Panc1 (cell line): ENCODE measurements around the gene AKAP13. TPM values are rescaled to one million over a fixed set of nuclear protein-coding genes. Genes with fewer than 3 reads are reported as not detected.

ENCODE experiments used
- ATAC-seq: fragments of 200-7000 bp; cut with Tn5 transposase; 2 replicates; pipeline ENCODE4 v1.9.1; 2020; ENCODE audit warnings: mild to moderate bottlenecking, moderate library complexity
- BruUV-seq: library from RNA; stranded (reverse); fragments of 400-500 nt; replicated peaks from 2 replicates; lab custom pipeline; 2021; lab: Mats Ljungman, UMichigan
- CTCF ChIA-PET: fragments of 300-600 bp; sonication (Branson Sonifier 250); formaldehyde crosslinking; loops from one replicate; lab custom pipeline; 2022; ENCODE audit warnings: antibody characterized with exemption; lab: Charles Lee
- POLR2A ChIA-PET: fragments of 300-600 bp; sonication (Branson Sonifier 250); formaldehyde crosslinking; loops from one replicate; lab custom pipeline; 2022; ENCODE audit warnings: antibody characterized with exemption; lab: Charles Lee
- DNase-seq: peaks from one replicate; pipeline ENCODE4 v3.0.0-alpha.2; 2010; ENCODE audit warnings: low read depth, low spot score
- H3K27ac ChIP-seq: 2 replicates; pipeline ENCODE4 v1.5.1; 2011; ENCODE audit warnings: mild to moderate bottlenecking, low read length, inconsistent platforms
- H3K27me3 ChIP-seq: fragments of 200-500 bp; sonication (Bioruptor generic); 2 replicates; pipeline ENCODE4 v1.6.0; 2014; ENCODE audit warnings: low read length, inconsistent platforms; ENCODE audit not compliant: control insufficient read depth, insufficient read depth
- H3K36me3 ChIP-seq: fragments of 200-500 bp; sonication (Bioruptor generic); 2 replicates; pipeline ENCODE4 v1.5.1; 2014; ENCODE audit warnings: inconsistent platforms, mild to moderate bottlenecking, low read length, moderate library complexity; ENCODE audit not compliant: control insufficient read depth, insufficient read depth
- H3K4me1 ChIP-seq: 2 replicates; pipeline ENCODE4 v1.5.1; 2011; ENCODE audit warnings: inconsistent platforms, mild to moderate bottlenecking, low read length, moderate library complexity; ENCODE audit not compliant: control insufficient read depth, insufficient read depth
- H3K4me3 ChIP-seq, 2 experiments: 2 replicates each; pipeline ENCODE4 v1.5.1; 2011 to 2012; ENCODE audit warnings: low read depth in 2 of 2, low read length in 2 of 2, mild to moderate bottlenecking in 2 of 2, inconsistent platforms in 1 of 2, moderate library complexity in 1 of 2
- H3K9me3 ChIP-seq: fragments of 200-500 bp; sonication (Bioruptor generic); 2 replicates; pipeline ENCODE4 v1.5.1; 2014; ENCODE audit warnings: low read depth, mild to moderate bottlenecking, inconsistent platforms, low read length, moderate library complexity; ENCODE audit not compliant: control insufficient read depth, insufficient read depth
- CTCF ChIP-seq: fragments of 450-650 bp; IDR thresholded peaks from 2 replicates; pipeline ENCODE4 v1.5.1; 2017; ENCODE audit warnings: mild to moderate bottlenecking
- POLR2AphosphoS5 ChIP-seq: IDR thresholded peaks from 2 replicates; pipeline ENCODE4 v1.6.1; 2012; ENCODE audit warnings: mild to moderate bottlenecking, low read depth, low read length, moderate library complexity
- REST ChIP-seq, 2 experiments: IDR thresholded peaks; 2 replicates each; pipeline ENCODE4 v1.6.1; 2011 to 2012; ENCODE audit warnings: low read depth in 2 of 2, control low read depth in 1 of 2, low read length in 1 of 2, mild to moderate bottlenecking in 1 of 2, moderate library complexity in 1 of 2; ENCODE audit not compliant: insufficient read depth in 1 of 2
- SIN3A ChIP-seq: IDR thresholded peaks from 2 replicates; pipeline ENCODE4 v1.6.1; 2012; ENCODE audit warnings: low read depth, mild to moderate bottlenecking, low read length, moderate library complexity, borderline replicate concordance; ENCODE audit not compliant: insufficient read depth
- TCF7L2 ChIP-seq: IDR thresholded peaks from 2 replicates; pipeline ENCODE4 v1.6.1; 2011; ENCODE audit warnings: mild to moderate bottlenecking, low read depth, low read length, inconsistent platforms
- in situ Hi-C: cut with HindIII; loops from 2 replicates; pipeline ENCODE4 v1.10.0; 2016; ENCODE audit warnings: low sequenced_read_pairs, low pct_unique_long_range_greater_than_20kb
- intact Hi-C: fragments of 100-400 bp; cut with micrococcal nuclease; formaldehyde crosslinking; loops from one replicate; pipeline ENCODE4 v1.10.0; 2022; ENCODE audit not compliant: unreplicated experiment
- total RNA-seq: library from RNA; stranded (reverse); gene quantifications from one replicate; pipeline ENCODE4 v1.2.1, GENCODE V29; 2021; ENCODE audit not compliant: unreplicated experiment

AKAP13 gene
- total RNA-seq, 1 experiment from 2014 or later: 94.2 TPM

DNA sequence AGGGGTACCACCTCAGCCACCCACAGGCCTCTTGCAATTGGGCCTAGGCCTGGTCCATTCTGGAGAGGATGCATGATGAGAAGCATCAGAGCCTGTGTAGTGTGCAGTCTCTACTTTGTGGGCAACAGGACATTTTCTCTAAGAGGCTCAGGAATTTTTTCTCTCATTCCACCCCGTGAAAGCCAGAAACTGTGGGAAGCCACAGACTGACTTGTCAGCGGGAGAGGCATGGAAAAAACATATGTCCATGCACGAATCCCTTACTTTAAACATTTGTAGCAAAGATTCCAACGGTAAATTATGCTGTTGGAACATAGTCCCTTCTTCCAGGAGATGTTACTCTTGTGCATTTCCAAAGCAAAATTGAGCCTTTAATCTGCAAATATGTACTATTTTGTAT, 217.8 kb downstream of the AKAP13 start:
- no TSS peak for BruUV-seq
- no peaks in the 10 kb centered on the region for H3K9me3 ChIP-seq
- ChIA-PET POLR2A (no interaction called here), CTCF (no interaction called here)
- H3K4me3 ChIP-seq: no peak overlapping the region
- no peak overlapping the region for H3K27ac ChIP-seq
- ATAC-seq: no peak
- no peaks in the 10 kb centered on the region for H3K27me3 ChIP-seq
- TF ChIP-seq TCF7L2 (no peak), REST (IDR thresholded peaks at IDR 0.05; ENCODE audit: insufficient read depth in 1 of 2, low read depth in 2 of 2, low read length in 1 of 2) (no peak), POLR2AphosphoS5 (no peak), SIN3A (no peak), CTCF (no peak)
- intact Hi-C loops: no loop called here
- no peaks in the 10 kb centered on the region for H3K4me1 ChIP-seq
- H3K36me3 ChIP-seq: no peaks in the 10 kb centered on the region
- in situ Hi-C loops: no loop called here
- no peak for DNase-seq

DNA sequence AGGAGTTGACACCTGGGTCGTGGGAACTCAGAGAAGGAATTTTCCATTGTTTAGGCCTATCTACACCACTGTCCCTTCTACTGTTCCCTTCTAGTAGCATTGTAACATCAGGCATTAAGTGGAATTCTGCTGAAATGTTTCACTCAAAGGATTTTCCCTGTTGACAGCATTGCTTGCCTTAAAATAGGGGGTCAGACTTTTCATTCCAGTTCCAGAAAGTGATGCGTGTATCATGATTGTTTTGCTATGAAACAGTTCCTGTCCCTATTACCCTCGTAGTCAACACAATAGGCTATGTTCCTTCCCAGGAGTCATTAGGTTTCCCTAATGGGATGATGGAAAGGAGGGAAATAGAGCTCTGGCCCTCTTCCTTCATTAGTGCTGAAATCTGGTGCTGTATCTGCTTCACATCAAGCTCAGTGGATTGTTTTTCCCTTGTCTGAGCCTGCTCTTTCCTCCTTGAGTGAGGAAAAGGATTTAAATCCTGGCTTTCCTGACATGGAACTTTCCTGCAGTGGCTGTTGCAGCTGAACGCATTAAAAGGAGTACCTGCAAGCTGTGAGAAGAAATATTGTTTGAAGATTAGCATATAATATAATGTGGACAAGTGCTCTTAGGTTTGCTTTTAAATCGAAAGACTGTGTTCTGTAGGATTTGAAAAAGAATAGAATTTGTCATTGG, 218.5 kb downstream of the AKAP13 start:
- Histone ChIP-seq H3K9me3 (no peaks in the 10 kb centered on the region), H3K27me3 (no peaks in the 10 kb centered on the region), H3K36me3 (no peaks in the 10 kb centered on the region), H3K4me1 (no peaks in the 10 kb centered on the region), H3K27ac (no peak overlapping the region), H3K4me3 (no peak overlapping the region)
- BruUV-seq: no TSS peak
- ATAC-seq (no peak), DNase-seq (no peak)
- ChIA-PET CTCF (interaction anchor here (0.5 kb wide), 1 partner anchor 95 kb away, joined by 9 read pairs; no protein-coding TSS in a partner anchor), POLR2A (no interaction called here)
- intact Hi-C loops: no loop called here
- in situ Hi-C loops: no loop called here
- TF ChIP-seq SIN3A (no peak), REST (IDR thresholded peaks at IDR 0.05; ENCODE audit: insufficient read depth in 1 of 2, low read depth in 2 of 2, low read length in 1 of 2) (no peak), TCF7L2 (no peak), POLR2AphosphoS5 (no peak), CTCF (no peak)
